GM20000 (cell line): ENCODE measurements around the gene ACSL5.

Source experiments
- DNase-seq: peaks from one replicate; pipeline ENCODE4 v3.0.0; 2012; ENCODE audit warnings: low spot score
- TF ChIP-seq, protein P1 (sequence below): IDR thresholded peaks from 2 replicates; pipeline ENCODE4 v1.5.1; 2012; ENCODE audit warnings: mild to moderate bottlenecking, control low read depth; ENCODE audit errors: extremely low read depth, missing control alignments

Gene ACSL5

GRCh38 chr10:112424651-112425050 lies 50.7 kb downstream of the ACSL5 start:
- TF ChIP-seq, protein P1, sequence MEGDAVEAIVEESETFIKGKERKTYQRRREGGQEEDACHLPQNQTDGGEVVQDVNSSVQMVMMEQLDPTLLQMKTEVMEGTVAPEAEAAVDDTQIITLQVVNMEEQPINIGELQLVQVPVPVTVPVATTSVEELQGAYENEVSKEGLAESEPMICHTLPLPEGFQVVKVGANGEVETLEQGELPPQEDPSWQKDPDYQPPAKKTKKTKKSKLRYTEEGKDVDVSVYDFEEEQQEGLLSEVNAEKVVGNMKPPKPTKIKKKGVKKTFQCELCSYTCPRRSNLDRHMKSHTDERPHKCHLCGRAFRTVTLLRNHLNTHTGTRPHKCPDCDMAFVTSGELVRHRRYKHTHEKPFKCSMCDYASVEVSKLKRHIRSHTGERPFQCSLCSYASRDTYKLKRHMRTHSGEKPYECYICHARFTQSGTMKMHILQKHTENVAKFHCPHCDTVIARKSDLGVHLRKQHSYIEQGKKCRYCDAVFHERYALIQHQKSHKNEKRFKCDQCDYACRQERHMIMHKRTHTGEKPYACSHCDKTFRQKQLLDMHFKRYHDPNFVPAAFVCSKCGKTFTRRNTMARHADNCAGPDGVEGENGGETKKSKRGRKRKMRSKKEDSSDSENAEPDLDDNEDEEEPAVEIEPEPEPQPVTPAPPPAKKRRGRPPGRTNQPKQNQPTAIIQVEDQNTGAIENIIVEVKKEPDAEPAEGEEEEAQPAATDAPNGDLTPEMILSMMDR = no peak
- no peak for DNase-seq

- DNase-seq = no peak
- TF ChIP-seq, protein P1 = no peak
These were observed 52.2 kb downstream of the ACSL5 start for GRCh38 chr10:112426111-112426510.

GRCh38 chr10:112429147-112429546 lies 55.2 kb downstream of the ACSL5 start:
- DNase-seq = no peak

GRCh38 chr10:112429654-112430230 lies 55.8 kb downstream of the ACSL5 start:
- TF ChIP-seq, protein P1 = no peak
- DNase-seq = no peak

More at GRCh38 chr10:112429147-112429546, 55.2 kb downstream of the ACSL5 start:
- TF ChIP-seq, protein P1 = no peak

DNA sequence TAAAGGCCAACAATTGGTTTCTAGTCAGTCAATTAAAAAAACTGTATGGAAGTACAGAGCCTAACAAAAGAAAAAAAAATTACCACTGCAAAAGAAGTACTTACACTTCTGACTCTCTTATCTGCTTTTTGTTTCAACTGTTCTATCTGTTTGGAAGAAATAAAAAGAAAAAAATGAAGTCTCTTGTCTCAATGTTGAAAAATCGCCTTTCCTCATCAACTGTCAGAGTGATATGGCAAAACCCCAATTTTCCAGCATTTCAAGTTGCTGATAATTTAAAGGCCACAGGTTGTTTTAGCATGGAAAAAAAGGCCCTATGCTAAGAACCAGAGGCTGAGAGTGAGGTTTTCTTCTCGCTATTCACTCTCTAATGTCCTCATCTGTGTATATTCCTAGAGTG lies 59.2 kb downstream of the ACSL5 start:
- DNase-seq = no peak

DNA sequence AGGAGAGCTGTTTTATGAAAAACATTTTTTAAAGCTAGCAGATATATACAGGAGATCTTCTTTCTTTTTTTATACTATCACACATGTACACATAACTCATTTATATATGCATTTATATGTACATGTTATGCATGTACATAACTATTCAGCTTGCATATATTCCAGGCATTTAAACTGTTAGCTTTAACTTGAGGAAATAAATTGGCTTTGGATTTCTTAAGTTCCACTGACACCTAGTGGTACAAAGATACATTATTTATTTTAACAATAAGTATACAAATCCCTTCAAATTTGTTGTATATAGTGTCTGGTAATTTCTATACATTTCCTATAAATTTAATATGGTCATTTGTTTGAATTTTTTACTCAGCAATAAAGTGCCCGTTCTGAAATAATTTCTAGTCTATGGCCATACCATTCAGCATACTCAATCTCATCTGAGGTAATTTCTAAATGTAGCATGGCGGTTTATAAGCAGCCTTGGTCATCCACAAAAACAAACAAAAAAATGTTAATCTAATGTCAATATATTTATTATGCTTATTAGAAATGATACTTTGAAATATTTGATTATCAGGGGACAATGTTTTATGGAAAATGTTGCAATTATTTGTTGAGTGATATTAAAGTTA lies 61.2 kb downstream of the ACSL5 start:
- DNase-seq = no peak
- TF ChIP-seq, protein P1 = no peak

More for the DNA sequence above, 59.2 kb downstream of the ACSL5 start:
- TF ChIP-seq, protein P1 = no peak

GRCh38 chr10:112438356-112438755 lies 64.4 kb downstream of the ACSL5 start:
- DNase-seq = no peak
- TF ChIP-seq, protein P1 = no peak
